Measurements from ENCODE around the gene MPDU1.
"Not testable (repeated sequence)": the region's sequence is repeated elsewhere in the genome, so short reads cannot be mapped to it uniquely, and the experiment has no call there.

Gene MPDU1

DNA sequence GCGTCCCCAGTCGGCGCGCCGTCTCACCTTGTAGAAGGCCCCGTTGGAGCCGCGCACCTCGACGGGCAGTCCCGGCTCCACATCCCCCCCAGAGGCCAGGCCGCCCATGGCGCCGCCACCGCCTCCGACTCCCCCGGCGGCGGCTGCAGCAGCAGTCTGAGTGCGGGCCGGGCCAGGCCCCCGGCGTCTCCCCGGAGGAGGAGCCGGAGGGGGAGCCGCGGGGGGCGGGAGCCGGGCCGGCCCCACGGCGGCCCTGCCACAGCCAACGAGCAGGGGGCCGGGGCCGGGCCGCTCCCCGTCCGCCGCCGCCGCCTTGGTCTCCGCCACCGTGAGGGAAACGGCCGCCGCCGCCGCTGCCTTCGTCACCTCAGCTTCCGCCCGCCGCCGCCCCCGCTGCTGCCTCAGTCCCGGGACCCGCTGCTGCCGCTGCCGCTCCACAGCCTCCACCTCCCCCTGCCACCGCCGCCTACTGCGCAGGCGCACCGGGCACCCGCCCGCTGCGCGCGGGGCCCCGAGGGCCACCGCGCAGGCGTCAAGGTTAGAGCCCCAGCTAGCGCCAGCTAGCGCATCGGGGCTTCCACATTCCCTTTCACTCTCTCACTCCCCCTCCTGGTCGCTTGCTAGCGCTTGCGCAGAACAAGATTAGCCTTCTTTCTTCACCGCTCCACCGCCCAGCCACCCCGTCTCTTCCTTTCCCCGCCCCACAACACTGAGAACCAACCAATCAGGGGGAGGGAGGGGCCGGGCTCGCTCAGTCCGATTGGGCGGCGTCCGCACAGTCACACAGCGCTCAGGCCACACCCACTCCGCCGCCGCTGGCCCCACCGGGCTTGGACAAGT is 31.0 kb downstream of the MPDU1 start, which contains the start of gene FXR2:
Gene FXR2 (minus strand): TSS at position 473 of the 840 bp plus-strand sequence. CDS start 365 bp downstream, at position 108.
- DNase-seq (ENCODE audit: low read depth): peak; percentile 95

DNA sequence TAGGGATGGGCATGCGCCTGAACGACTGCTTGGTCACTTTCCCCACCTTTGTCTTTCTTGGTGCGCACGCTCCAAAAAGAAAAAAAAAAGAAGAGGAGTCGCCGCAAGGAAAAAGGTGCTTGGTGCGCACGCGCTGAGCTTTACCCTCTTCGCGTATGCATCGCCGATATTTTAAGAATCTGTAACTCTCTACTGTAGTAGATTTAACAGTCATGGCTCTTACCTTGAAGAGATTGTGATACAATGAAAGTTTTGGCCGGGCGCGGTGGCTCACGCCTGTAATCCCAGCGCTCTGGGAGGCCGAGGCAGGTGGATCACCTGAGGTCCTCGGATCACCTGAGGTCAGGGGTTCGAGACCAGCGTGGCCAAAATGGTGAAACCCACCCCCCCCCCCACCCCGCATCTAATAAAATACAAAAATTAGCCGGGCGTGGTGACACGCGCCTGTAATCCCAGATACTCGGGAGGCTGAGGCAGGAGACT is 31.7 kb downstream of the MPDU1 start:
- DNase-seq (ENCODE audit: low read depth): no peak

DNA sequence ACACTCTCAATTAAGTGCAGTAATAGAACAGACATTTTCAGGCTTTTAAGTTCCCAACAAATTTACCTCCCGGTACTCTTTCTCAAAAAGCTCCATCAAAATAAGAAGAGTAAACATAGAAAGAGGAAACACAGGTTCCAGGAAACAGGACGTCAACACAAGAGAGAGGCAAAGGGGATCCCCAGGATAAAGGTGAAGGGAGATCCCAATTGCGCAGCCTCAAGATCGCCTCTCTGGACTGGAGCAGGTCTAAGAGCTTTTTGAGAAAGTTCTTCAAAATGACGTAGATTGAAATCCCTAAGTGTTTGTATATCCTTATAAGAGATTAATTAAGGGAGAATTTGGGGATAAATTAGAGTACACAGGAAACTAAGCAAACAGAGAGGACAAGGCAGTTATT is 35.0 kb downstream of the MPDU1 start:
- DNase-seq (ENCODE audit: low read depth): no peak

DNA sequence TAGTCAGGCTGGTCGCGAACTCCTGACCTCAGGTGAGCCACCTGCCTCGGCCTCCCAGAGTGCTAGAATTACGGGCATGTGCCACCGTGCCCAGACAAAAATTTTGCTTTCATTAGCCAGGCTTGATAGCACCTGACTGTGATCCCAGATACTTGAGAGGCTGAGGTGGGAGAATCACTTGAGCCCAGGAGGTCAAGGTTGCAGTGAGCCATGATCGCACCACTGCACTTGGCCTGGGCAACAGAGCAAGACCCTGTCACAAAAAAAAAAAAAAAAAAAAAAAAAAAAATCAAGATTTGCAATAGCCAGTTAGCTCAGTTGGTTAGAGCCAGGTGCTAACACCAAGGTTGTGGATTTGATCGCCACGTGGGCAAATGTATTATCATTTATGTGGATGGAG is 37.2 kb downstream of the MPDU1 start:
- no peak for DNase-seq (ENCODE audit: low read depth)

DNA sequence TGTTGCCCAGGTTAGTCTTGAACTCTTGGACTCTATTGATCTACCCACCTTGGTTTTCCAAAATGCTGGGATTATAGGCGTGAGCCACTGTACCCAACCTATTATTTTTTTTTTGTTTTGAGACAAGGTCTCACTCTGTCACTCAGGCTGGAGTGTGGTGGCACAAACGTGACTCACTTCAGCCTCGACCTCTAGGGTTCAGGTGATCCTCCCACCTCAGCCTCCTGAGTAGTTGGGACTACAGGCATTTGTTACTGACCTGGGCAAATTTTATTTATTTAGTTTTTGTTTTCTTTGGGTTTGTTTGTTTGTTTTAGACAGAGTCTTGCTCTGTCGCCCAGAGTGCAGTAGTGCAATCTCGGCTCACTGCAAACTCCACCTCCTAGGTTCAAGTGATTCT is 40.0 kb downstream of the MPDU1 start:
- DNase-seq (ENCODE audit: low read depth): no peak

DNA sequence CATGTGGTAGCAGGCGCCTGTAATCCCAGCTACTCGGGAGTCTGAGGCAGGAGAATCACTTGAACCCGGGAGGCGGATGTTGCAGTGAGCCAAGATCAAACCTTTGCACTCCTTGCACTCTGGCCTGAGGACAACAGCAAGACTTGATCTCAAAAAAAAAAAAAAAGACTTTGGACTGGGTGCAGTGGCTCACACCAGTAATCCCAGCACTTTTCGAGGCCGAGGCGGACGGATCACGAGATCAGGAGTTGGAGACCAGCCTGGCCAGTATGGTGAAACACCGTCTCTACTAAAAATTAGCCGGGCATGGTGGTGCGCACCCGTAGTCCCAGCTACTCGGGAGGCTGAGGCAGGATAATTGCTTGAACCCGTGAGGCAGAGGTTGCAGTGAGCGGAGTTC is 42.1 kb downstream of the MPDU1 start:
- DNase-seq (ENCODE audit: low read depth): not testable (repeated sequence)

DNA sequence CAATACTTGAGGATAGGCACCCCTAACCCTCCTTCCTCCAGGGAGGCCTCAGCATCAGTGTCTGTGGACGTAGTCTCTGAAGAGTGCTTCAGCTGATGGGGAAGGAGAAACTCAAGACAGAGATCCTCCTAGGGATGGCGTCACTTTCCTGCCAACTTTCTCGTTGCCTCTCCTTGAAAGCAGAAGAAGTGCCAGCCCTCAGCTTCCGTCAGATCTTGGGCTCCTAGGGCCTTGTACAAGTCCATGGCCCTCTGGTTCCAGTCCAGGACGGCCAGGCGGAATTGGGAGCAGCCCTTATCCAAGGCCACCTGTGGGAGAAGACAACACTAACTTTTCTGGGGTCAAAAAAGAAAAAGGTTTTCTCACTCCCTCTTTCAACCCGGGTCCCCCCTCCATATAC is 42.7 kb downstream of the MPDU1 start:
- DNase-seq (ENCODE audit: low read depth): no peak

GRCh38 chr17:7626956-7627249 is 43.3 kb downstream of the MPDU1 start:
- DNase-seq (ENCODE audit: low read depth): no peak

DNA sequence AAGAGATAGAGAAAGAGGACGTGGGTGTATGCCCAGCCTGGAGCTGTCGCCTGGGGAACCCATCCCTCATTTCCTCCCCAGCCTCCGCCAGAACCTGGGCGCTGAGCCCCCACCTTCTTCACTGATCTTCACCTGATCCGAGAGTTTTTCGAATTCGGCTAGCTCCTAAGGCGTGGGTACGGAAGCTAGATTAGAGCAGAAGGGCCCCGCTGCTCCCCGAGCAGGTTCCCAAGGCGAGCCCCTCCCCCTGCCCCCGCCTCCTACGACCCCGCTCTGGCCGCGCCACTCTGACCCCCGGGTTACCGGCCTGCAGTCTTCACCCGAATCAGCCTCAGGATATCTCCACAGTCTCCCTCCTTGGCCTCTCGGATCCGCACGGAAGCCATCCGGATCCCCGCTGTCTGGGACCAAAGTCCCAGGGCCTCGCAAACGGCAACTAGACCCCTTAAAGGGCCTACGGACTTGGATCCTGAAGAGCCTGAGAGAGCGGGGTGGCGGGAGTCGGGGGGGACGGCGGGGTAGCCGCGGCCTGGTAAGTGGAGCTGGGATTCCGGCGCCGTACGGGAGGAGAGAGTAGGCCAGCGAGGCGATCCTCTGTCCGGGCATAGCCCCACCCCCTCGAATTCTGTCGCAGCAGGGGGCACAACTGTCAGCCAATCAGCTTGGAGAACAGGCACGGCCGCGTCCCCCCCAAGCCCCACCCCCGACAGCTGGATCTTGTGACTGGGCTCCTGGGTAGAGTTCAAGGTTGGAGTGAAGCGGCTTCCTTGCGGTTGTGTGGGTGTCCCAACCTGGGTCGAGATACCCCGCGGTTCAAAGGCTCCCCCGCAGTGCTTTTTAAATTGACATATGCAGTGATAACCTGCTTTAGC is 43.8 kb downstream of the MPDU1 start, which contains the start of gene SAT2:
Gene SAT2 (minus strand): TSS at position 572 of the 872 bp plus-strand sequence. CDS start 186 bp downstream, at position 386.
- peak; percentile 75 for DNase-seq (ENCODE audit: low read depth)

DNA sequence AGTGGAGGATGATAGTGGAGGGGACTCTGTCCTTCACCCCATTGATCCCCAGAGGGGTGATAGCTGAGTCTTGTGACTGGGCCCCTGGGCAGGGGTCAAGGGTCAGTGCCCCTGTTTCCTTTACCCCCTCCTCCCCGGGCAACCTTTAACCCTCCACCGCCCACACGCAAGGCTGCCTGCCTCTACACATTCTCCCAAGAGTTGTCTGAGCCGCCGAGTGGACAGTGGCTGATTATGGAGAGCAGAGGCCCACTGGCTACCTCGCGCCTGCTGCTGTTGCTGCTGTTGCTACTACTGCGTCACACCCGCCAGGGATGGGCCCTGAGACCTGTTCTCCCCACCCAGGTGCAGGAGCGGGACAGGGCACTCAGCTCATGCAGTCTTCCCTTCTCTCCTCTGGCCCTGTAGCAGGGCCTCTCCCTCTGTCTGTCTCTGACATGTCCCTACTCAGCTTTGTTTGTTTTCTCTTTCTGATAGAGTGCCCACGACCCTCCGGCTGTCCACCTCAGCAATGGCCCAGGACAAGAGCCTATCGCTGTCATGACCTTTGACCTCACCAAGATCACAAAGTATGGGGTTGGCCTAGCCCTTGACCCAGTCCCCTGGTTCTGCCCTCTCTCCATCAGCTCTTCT is 46.4 kb downstream of the MPDU1 start, which contains the start of gene SHBG:
Gene SHBG (plus strand): TSS at position 197 of the 633 bp plus-strand sequence. CDS start 38 bp downstream, at position 235.
- no peak for DNase-seq (ENCODE audit: low read depth)

DNA sequence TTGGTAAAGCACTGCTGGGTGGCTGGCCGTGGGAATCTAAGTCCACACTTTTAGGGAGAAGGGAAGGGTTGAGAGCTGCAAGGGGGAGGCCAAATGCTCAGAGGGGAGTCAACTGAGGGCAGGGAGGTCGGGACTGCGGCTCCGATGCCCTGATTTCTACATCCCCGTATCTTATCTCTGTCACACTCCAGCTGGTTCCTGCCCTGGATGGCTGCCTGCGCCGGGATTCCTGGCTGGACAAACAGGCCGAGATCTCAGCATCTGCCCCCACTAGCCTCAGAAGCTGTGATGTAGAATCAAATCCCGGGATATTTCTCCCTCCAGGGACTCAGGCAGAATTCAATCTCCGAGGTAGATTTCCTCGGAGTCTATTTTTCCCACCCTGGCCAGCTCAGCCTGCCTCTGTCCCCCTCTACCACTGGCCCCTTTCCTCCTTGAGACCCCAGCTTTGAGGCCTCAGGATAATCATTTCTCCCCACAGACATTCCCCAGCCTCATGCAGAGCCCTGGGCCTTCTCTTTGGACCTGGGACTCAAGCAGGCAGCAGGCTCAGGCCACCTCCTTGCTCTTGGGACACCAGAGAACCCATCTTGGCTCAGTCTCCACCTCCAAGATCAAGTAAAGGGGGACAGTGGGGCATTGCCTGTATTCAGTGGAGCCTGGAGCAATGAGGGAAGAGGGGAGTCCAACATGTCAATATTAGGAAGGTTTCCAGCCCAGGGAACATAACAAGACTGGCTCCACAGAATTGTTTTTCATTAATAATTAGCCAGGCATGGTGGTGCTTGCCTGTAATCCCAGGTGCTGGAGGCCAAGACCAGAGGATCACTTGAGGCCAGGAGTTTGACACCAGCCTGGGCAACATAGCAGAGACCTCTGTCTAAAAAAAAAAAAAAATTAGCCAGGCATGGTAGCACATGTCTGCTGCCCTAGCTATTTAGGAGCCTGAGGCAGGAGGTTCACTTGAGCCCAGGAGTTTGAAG is 48.0 kb downstream of the MPDU1 start:
- DNase-seq (ENCODE audit: low read depth): no peak

DNA sequence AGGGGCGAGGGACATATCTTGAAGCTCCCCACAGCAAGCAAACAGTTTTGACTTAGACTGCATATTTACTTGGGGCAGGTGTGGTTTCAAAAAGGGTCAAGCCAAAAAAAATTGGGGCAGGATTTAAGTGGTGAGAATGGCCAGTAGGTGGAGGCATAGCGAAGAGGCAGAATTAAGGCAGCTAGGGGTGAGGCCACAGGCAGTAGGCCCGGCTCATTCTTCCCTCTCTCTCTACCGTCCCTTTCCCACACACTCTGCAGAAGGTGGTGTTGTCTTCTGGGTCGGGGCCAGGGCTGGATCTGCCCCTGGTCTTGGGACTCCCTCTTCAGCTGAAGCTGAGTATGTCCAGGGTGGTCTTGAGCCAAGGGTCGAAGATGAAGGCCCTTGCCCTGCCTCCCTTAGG is 48.8 kb downstream of the MPDU1 start:
- no peak for DNase-seq (ENCODE audit: low read depth)

GRCh38 chr17:7633093-7633492 is 49.4 kb downstream of the MPDU1 start:
- no peak for DNase-seq (ENCODE audit: low read depth)

GRCh38 chr17:7634384-7634783 is 50.7 kb downstream of the MPDU1 start:
- DNase-seq (ENCODE audit: low read depth): no peak

DNA sequence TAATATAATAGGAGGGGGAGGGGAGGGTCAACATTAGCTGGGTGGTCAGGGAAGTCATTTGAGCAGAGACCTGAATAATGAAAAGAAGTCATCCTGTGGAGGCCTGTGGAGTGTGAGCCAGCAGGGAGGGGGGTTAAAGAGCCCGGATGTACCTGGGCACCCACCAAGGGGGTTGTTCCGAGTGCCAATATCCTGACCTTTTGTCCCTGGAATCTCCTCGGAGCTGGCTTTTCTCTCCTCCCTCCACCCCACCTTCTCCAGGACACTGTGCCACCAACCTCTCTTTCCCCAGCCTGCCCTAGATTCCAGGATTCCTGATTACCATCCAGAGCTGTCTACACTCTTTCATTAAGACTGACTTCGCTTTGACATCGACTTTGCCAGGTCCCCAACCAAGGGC is 52.5 kb downstream of the MPDU1 start:
- no peak for DNase-seq (ENCODE audit: low read depth)
